ENCODE data around the gene DRD4.
"Not testable (repeated sequence)": the region's sequence is repeated elsewhere in the genome, so short reads cannot be mapped to it uniquely, and the experiment has no call there.

The DRD4 gene

GRCh38 chr11:653837-654236 lies 16.8 kb downstream of the DRD4 start:
- no peaks in the 10 kb centered on the region for H3K27me3 ChIP-seq (ENCODE audit: control insufficient read depth, low read length)
- no peaks in the 10 kb centered on the region for H4K20me1 ChIP-seq (ENCODE audit: control insufficient read depth, insufficient read depth, low read depth, low read length)
- H3K4me3 ChIP-seq (ENCODE audit: low read length) = no peak overlapping the region
- no peak for TF ChIP-seq EZH2phosphoT487 (IDR thresholded peaks at IDR 0.05; ENCODE audit: borderline replicate concordance, low read length)
- no peak for TF ChIP-seq CTCF (IDR thresholded peaks at IDR 0.05; ENCODE audit: low read depth, low read length, poor library complexity, severe bottlenecking)
- no peaks in the 10 kb centered on the region for H3K79me2 ChIP-seq (ENCODE audit: control insufficient read depth, low read length)
- no peaks in the 10 kb centered on the region for H3K9me2 ChIP-seq (replicated peaks; ENCODE audit: control insufficient read depth, low read length)
- H3K4me1 ChIP-seq (ENCODE audit: control insufficient read depth, low read length) = no peaks in the 10 kb centered on the region
- no peak overlapping the region for H3K4me2 ChIP-seq (ENCODE audit: low read length)
- H3K9me3 ChIP-seq (ENCODE audit: control insufficient read depth, insufficient read depth, low read length) = no peaks in the 10 kb centered on the region
- no peaks in the 10 kb centered on the region for H3K36me3 ChIP-seq (ENCODE audit: control insufficient read depth, low read length)
- no peaks in the 10 kb centered on the region for H3F3A ChIP-seq (ENCODE audit: control insufficient read depth, insufficient read depth)
- H3K27ac ChIP-seq (ENCODE audit: low read depth, low read length) = no peak overlapping the region

- H3K4me1 ChIP-seq (ENCODE audit: control insufficient read depth, low read length); H3F3A ChIP-seq (ENCODE audit: control insufficient read depth, insufficient read depth); H3K9me3 ChIP-seq (ENCODE audit: control insufficient read depth, insufficient read depth, low read length); H3K27me3 ChIP-seq (ENCODE audit: control insufficient read depth, low read length); H3K4me3 ChIP-seq (ENCODE audit: low read length); H3K9me2 ChIP-seq (replicated peaks; ENCODE audit: control insufficient read depth, low read length); H3K36me3 ChIP-seq (ENCODE audit: control insufficient read depth, low read length); H4K20me1 ChIP-seq (ENCODE audit: control insufficient read depth, insufficient read depth, low read depth, low read length); H3K79me2 ChIP-seq (ENCODE audit: control insufficient read depth, low read length); H3K27ac ChIP-seq (ENCODE audit: low read depth, low read length); H3K4me2 ChIP-seq (ENCODE audit: low read length): not testable (repeated sequence)
These were observed 17.4 kb downstream of the DRD4 start for GRCh38 chr11:654444-654843.

GRCh38 chr11:655036-655726 lies 18.1 kb downstream of the DRD4 start:
- Histone ChIP-seq H3K9me2 (replicated peaks; ENCODE audit: control insufficient read depth, low read length) (no peaks in the 10 kb centered on the region), H3K36me3 (ENCODE audit: control insufficient read depth, low read length) (no peaks in the 10 kb centered on the region; the same call in 1 of the 2 replicates), H3K79me2 (ENCODE audit: control insufficient read depth, low read length) (no peaks in the 10 kb centered on the region), H3K4me2 (ENCODE audit: low read length) (no peak overlapping the region), H4K20me1 (ENCODE audit: control insufficient read depth, insufficient read depth, low read depth, low read length) (no peaks in the 10 kb centered on the region), H3F3A (ENCODE audit: control insufficient read depth, insufficient read depth) (no peaks in the 10 kb centered on the region), H3K9me3 (ENCODE audit: control insufficient read depth, insufficient read depth, low read length) (no peaks in the 10 kb centered on the region), H3K4me1 (ENCODE audit: control insufficient read depth, low read length) (no peaks in the 10 kb centered on the region), H3K4me3 (ENCODE audit: low read length) (no peak overlapping the region), H3K27ac (ENCODE audit: low read depth, low read length) (no peak overlapping the region), H3K27me3 (ENCODE audit: control insufficient read depth, low read length) (no peaks in the 10 kb centered on the region)
- TF ChIP-seq CTCF (IDR thresholded peaks at IDR 0.05; ENCODE audit: low read depth, low read length, poor library complexity, severe bottlenecking) (no peak), EZH2phosphoT487 (IDR thresholded peaks at IDR 0.05; ENCODE audit: borderline replicate concordance, low read length) (no peak)

- Histone ChIP-seq H3K79me2 (ENCODE audit: control insufficient read depth, low read length) (no peaks in the 10 kb centered on the region), H3K4me2 (ENCODE audit: low read length) (no peak overlapping the region), H3K9me3 (ENCODE audit: control insufficient read depth, insufficient read depth, low read length) (no peaks in the 10 kb centered on the region), H3K36me3 (ENCODE audit: control insufficient read depth, low read length) (no peaks in the 10 kb centered on the region; the same call in 1 of the 2 replicates), H3K4me3 (ENCODE audit: low read length) (no peak overlapping the region), H3K9me2 (replicated peaks; ENCODE audit: control insufficient read depth, low read length) (no peaks in the 10 kb centered on the region), H3F3A (ENCODE audit: control insufficient read depth, insufficient read depth) (no peaks in the 10 kb centered on the region), H3K27me3 (ENCODE audit: control insufficient read depth, low read length) (no peaks in the 10 kb centered on the region), H3K27ac (ENCODE audit: low read depth, low read length) (no peak overlapping the region), H3K4me1 (ENCODE audit: control insufficient read depth, low read length) (no peaks in the 10 kb centered on the region), H4K20me1 (ENCODE audit: control insufficient read depth, insufficient read depth, low read depth, low read length) (no peaks in the 10 kb centered on the region)
- TF ChIP-seq CTCF (IDR thresholded peaks at IDR 0.05; ENCODE audit: low read depth, low read length, poor library complexity, severe bottlenecking) = no peak
- TF ChIP-seq EZH2phosphoT487 (IDR thresholded peaks at IDR 0.05; ENCODE audit: borderline replicate concordance, low read length) = no peak
These were observed 19.4 kb downstream of the DRD4 start for GRCh38 chr11:656426-656825.
